Breast epithelium (tissue), 3 donors: ENCODE results near the gene SIRT3.

Experiments
- CTCF ChIP-seq, 3 donors: fragments of 450-650 bp; IDR thresholded peaks; one replicate each; pipeline ENCODE4 v1.5.1; 2016 to 2017; ENCODE audit warnings: antibody characterized with exemption in 3 of 3, mild to moderate bottlenecking in 3 of 3, moderate library complexity in 3 of 3
- POLR2A ChIP-seq: fragments of 450-650 bp; IDR thresholded peaks from one replicate; pipeline ENCODE4 v1.6.1; 2016; ENCODE audit warnings: antibody characterized with exemption, mild to moderate bottlenecking, moderate library complexity
- POLR2AphosphoS5 ChIP-seq, 3 donors: sonication (generic); formaldehyde crosslinking; IDR thresholded peaks; one replicate each; pipeline ENCODE4 v1.6.1; 2017; ENCODE audit warnings: antibody characterized with exemption in 3 of 3

- TF ChIP-seq CTCF (IDR thresholded peaks at IDR 0.05) (no peak), POLR2A (no peak), POLR2AphosphoS5 (IDR thresholded peaks at IDR 0.05) (no peak)
Measured at GRCh38 chr11:240315-240714, 4.2 kb upstream of the SIRT3 start.
